ENCODE measurements around the gene IFNL2.
"Not testable (repeated sequence)": the region's sequence is repeated elsewhere in the genome, so short reads cannot be mapped to it uniquely, and the experiment has no call there.

IFNL2 gene

DNA sequence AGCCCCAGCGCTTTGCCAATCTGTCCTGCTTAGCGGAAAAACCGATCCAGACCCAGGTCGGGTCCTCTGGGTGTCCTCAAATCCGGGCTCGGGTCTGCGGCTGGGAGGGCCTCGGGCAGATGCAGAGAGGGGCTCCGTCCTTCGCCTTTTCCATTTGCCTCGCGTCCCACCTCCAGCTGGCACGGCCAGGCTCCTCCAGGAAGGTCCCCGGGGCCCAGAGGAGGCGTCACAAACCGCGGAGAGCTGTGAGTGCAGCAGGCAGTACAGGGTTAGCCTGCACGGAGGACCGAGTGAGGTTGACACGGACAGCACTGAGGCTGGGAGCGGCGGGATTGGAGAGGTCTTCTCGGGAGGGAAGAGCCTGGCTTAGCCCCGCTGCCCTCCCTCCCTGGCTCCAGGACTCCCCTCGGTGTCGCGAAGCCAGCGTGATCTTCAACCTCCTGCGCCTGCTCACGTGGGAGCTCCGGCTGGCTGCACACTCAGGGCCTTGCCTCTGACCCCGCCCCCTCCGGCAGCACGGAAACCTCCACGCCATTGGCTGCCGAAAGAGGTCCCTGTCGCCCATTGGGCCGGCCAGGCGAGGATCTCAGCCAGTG is 2.8 kb upstream of the IFNL2 start:
- TF ChIP-seq, protein P1, sequence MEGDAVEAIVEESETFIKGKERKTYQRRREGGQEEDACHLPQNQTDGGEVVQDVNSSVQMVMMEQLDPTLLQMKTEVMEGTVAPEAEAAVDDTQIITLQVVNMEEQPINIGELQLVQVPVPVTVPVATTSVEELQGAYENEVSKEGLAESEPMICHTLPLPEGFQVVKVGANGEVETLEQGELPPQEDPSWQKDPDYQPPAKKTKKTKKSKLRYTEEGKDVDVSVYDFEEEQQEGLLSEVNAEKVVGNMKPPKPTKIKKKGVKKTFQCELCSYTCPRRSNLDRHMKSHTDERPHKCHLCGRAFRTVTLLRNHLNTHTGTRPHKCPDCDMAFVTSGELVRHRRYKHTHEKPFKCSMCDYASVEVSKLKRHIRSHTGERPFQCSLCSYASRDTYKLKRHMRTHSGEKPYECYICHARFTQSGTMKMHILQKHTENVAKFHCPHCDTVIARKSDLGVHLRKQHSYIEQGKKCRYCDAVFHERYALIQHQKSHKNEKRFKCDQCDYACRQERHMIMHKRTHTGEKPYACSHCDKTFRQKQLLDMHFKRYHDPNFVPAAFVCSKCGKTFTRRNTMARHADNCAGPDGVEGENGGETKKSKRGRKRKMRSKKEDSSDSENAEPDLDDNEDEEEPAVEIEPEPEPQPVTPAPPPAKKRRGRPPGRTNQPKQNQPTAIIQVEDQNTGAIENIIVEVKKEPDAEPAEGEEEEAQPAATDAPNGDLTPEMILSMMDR (IDR thresholded peaks at IDR 0.05; ENCODE audit: low read depth, low read length, missing control alignments) = no peak
- DNase-seq (ENCODE audit: low read depth) = no peak
- H3K4me3 ChIP-seq (ENCODE audit: low read depth, low read length) = no peak overlapping the region

DNA sequence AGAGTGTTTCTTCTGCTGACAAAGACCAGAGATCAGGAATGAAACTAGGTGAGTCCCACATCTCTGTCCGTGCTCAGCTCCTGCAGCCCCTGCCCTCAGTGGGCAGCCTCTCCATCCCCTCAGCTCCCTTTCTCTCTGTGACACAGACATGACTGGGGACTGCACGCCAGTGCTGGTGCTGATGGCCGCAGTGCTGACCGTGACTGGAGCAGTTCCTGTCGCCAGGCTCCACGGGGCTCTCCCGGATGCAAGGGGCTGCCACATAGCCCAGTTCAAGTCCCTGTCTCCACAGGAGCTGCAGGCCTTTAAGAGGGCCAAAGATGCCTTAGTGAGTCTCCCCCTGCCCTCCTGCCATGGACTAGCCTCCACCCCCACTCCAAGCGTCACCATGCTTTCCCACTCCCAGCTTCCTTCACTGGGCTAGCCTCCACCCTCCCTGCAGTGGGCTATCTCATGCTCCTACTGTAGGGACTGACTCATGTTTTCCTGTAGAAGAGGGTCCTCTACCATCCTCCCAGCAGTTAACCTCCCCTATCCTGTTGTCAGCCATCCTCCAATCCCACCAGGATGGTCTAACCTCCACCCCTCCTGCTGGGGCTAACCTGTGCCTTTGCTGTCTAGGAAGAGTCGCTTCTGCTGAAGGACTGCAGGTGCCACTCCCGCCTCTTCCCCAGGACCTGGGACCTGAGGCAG is 481 bp downstream of the IFNL2 start:
- H3K4me3 ChIP-seq (ENCODE audit: low read depth, low read length); DNase-seq (ENCODE audit: low read depth): not testable (repeated sequence)

DNA sequence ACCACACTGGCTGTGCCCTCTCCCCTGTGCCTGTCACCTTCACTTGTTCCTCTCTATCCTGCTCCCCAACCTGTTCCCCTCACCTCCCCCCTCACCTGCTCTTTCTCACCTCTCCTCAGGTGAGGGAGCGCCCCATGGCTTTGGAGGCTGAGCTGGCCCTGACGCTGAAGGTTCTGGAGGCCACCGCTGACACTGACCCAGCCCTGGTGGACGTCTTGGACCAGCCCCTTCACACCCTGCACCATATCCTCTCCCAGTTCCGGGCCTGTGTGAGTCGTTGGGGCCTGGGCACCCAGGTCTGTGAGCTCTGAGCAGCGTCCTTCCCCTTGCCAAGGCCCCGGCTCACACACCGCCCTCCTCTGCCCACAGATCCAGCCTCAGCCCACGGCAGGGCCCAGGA is 1.2 kb downstream of the IFNL2 start:
- not testable (repeated sequence) for DNase-seq (ENCODE audit: low read depth); H3K4me3 ChIP-seq (ENCODE audit: low read depth, low read length)

DNA sequence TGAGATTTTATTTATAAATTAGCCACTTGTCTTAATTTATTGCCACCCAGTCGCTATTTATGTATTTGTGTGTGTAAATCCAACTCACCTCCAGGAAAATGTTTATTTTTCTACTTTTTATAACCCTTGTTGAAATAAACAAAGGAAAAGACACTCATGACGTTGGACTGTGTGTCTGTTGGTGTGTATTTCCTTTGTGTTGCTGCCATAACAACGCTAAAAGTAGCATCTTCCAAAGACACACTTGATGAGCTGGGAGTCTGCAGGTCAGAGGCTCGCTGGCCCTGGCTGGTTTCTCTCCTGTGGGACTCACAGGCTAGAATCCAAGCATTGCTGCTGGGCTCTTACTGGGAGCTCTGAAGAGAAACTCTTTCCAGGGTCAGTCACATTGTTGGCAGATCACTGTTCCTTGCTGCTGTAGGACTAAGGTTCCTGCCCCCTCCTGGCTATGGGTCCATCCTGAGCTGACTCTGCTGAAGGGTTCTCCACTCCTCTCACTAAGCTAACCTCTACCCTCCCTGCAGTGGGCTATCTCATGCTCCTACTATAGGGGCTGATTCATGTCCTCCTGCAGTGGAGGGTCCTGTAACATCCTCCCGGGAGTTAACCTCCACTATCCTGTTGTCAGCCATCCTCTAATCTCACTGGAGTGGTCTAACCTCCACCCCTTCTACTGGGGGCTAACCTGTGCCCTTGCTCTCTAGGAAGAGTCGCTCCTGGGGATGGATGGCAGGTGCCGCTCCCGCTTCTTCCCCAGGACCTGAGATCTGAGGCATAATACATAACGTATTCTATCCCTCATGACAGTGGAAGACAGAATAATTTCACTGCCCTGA is 2.1 kb downstream of the IFNL2 start:
- DNase-seq (ENCODE audit: low read depth) = no peak
- no peak overlapping the region for H3K4me3 ChIP-seq (ENCODE audit: low read depth, low read length)
- TF ChIP-seq, protein P1 (IDR thresholded peaks at IDR 0.05; ENCODE audit: low read depth, low read length, missing control alignments) = no peak

DNA sequence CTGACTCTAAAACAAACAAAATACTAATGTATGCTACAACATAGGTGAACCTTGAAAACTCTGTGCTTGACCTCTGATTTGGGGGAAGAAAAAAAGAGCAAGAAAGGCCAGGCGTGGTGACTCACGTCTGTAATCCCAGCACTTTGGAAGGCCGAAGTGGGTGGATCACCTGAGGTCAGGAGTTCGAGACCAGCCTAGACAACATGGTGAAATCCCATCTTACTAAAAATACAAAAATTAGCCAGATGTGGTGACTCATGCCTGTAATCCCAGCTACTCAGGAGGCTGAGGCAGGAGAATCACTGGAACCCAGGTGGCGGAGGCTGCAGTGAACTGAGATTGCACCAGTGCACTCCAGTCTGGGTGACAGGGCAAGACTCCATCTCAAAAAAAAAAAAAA is 5.7 kb downstream of the IFNL2 start:
- not testable (repeated sequence) for DNase-seq (ENCODE audit: low read depth); H3K4me3 ChIP-seq (ENCODE audit: low read depth, low read length)

DNA sequence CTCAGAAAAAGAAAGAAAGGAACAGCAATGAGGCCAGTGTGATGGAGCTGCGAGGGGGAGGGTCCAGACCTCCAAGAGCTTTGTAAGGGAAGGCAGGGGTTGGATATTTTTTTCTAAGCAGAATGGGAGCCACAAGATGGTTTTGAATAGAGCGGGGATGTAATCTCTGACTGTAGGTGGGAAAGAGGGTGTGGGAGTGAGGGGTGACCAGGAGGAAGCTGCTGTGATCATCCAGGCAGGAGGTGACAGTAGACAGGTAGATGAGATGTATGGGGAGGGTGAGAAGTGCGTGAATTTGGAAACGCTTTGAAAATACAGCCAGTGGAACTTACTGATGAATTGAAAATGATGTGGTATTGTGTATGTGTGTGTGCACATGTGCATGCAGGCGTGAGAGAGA is 7.4 kb downstream of the IFNL2 start:
- H3K4me3 ChIP-seq (ENCODE audit: low read depth, low read length) = no peak overlapping the region
- TF ChIP-seq, protein P1 (IDR thresholded peaks at IDR 0.05; ENCODE audit: low read depth, low read length, missing control alignments) = no peak
- no peak for DNase-seq (ENCODE audit: low read depth)

DNA sequence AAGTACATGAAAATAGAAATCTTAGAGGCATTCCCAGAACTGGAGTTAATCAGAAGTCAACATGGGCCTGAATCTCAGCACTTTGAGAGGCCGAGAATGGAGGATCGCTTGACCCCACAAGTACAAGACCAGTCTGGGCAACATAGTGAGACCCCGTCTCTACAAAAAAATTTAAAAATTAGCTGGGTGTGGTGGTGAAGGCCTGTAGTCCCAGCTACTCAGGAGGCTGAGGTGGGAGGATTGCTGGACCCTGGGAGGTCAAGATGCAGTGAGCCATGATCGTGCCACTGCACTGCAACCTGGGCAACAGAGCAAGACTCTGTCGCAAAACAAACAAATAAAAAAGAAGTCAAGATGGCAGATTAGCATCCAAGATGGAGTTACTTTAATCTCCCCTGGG is 8.5 kb downstream of the IFNL2 start:
- TF ChIP-seq, protein P1 (IDR thresholded peaks at IDR 0.05; ENCODE audit: low read depth, low read length, missing control alignments) = no peak
- DNase-seq (ENCODE audit: low read depth) = no peak
- no peak overlapping the region for H3K4me3 ChIP-seq (ENCODE audit: low read depth, low read length)

DNA sequence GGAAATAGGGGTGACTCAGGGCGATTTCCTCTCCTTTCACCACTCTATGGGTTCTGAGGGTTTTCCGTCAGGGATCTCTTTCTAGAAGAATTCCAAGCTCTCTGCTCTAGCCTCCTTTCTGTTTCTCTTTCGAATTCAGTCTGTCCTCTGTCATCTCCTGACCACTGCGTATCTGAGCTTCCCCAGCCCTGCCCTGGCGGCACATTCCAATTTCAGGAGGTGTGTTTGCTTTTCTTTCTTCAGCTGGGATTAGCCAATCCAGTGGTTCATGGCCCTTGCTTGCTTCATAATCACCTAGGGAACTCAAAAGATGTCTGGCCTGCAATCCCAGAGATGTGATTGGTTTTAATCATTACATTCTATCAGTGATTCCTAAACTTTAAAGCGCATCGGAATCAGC is 9.4 kb downstream of the IFNL2 start:
- H3K4me3 ChIP-seq (ENCODE audit: low read depth, low read length) = no peak overlapping the region
- TF ChIP-seq, protein P1 (IDR thresholded peaks at IDR 0.05; ENCODE audit: low read depth, low read length, missing control alignments) = no peak
- DNase-seq (ENCODE audit: low read depth) = no peak
